Trophoblast cell (in vitro differentiated cells and primary cell): ENCODE measurements around the gene RIT2.

Experiments used
- DNase-seq, 2 donors: peaks; one replicate each; pipeline ENCODE4 v3.0.0-alpha.2; 2016
- H2AFZ ChIP-seq: 2 replicates; pipeline ENCODE4 v1.6.1; 2013; ENCODE audit warnings: low read length, moderate library complexity, mild to moderate bottlenecking; ENCODE audit not compliant: insufficient read depth, poor library complexity
- H2AK5ac ChIP-seq: 2 replicates; pipeline ENCODE4 v1.6.1; 2013; ENCODE audit warnings: mild to moderate bottlenecking, low read length
- H2BK120ac ChIP-seq: 2 replicates; pipeline ENCODE4 v1.6.1; 2013; ENCODE audit warnings: low read length, mild to moderate bottlenecking, moderate library complexity; ENCODE audit not compliant: insufficient read depth, poor library complexity
- H2BK12ac ChIP-seq: 2 replicates; pipeline ENCODE4 v1.6.1; 2013; ENCODE audit warnings: mild to moderate bottlenecking, low read length, moderate library complexity
- H2BK5ac ChIP-seq: 2 replicates; pipeline ENCODE4 v1.6.1; 2013; ENCODE audit warnings: low read length, low read depth, moderate library complexity, mild to moderate bottlenecking; ENCODE audit not compliant: poor library complexity
- H3K14ac ChIP-seq: 2 replicates; pipeline ENCODE4 v1.6.1; 2013; ENCODE audit warnings: mild to moderate bottlenecking, low read length
- H3K18ac ChIP-seq: 2 replicates; pipeline ENCODE4 v1.6.1; 2013; ENCODE audit warnings: mild to moderate bottlenecking, low read length
- H3K23ac ChIP-seq: 2 replicates; pipeline ENCODE4 v1.6.1; 2013; ENCODE audit warnings: low read length
- H3K27ac ChIP-seq: 2 replicates; pipeline ENCODE4 v1.5.1; 2013; ENCODE audit warnings: low read depth, mild to moderate bottlenecking, inconsistent platforms, low read length, moderate library complexity
- H3K27me3 ChIP-seq: 2 replicates; pipeline ENCODE4 v1.6.1; 2013; ENCODE audit warnings: inconsistent platforms, mild to moderate bottlenecking, low read length, moderate library complexity; ENCODE audit not compliant: insufficient read depth
- H3K36me3 ChIP-seq, 2 experiments: 1 replicate in 1 of 2; 2 replicates in 1 of 2; pipeline ENCODE4 v1.6.1; 2013; ENCODE audit warnings: low read length in 2 of 2, mild to moderate bottlenecking in 2 of 2, moderate library complexity in 1 of 2; ENCODE audit not compliant: insufficient read depth in 2 of 2, control insufficient read depth in 1 of 2
- H3K4ac ChIP-seq: 2 replicates; pipeline ENCODE4 v1.6.1; 2013; ENCODE audit warnings: low read depth, mild to moderate bottlenecking, low read length, moderate library complexity
- H3K4me1 ChIP-seq, 2 experiments: 1 replicate in 1 of 2; 2 replicates in 1 of 2; pipeline ENCODE4 v1.6.1; 2013; ENCODE audit warnings: low read length in 2 of 2, mild to moderate bottlenecking in 2 of 2, moderate library complexity in 1 of 2; ENCODE audit not compliant: insufficient read depth in 2 of 2, control insufficient read depth in 1 of 2
- H3K4me2 ChIP-seq: 2 replicates; pipeline ENCODE4 v1.6.1; 2013; ENCODE audit warnings: inconsistent platforms, mild to moderate bottlenecking, low read length, moderate library complexity
- H3K4me3 ChIP-seq: 2 replicates; pipeline ENCODE4 v1.5.1; 2013; ENCODE audit warnings: mild to moderate bottlenecking, low read depth, low read length, inconsistent platforms
- H3K79me1 ChIP-seq: one replicate; pipeline ENCODE4 v1.6.1; 2013; ENCODE audit warnings: low read length
- H3K79me2 ChIP-seq: 2 replicates; pipeline ENCODE4 v1.6.1; 2013; ENCODE audit warnings: low read length, mild to moderate bottlenecking; ENCODE audit not compliant: control insufficient read depth, insufficient read depth, poor library complexity
- H3K9ac ChIP-seq: 2 replicates; pipeline ENCODE4 v1.6.1; 2013; ENCODE audit warnings: mild to moderate bottlenecking, low read length
- H3K9me3 ChIP-seq: 2 replicates; pipeline ENCODE4 v1.6.1; 2013; ENCODE audit warnings: low read depth, mild to moderate bottlenecking, control low read depth, inconsistent platforms, low read length; ENCODE audit not compliant: insufficient read depth
- H4K12ac ChIP-seq: 2 replicates; pipeline ENCODE4 v1.6.1; 2013; ENCODE audit warnings: low read depth, mild to moderate bottlenecking, low read length, moderate library complexity
- H4K8ac ChIP-seq: 2 replicates; pipeline ENCODE4 v1.6.1; 2013; ENCODE audit warnings: low read depth, mild to moderate bottlenecking, low read length, moderate library complexity
- H4K91ac ChIP-seq: one replicate; pipeline ENCODE4 v1.6.1; 2013; ENCODE audit warnings: low read depth, mild to moderate bottlenecking, low read length, moderate library complexity
- WGBS: extraction: QIAGEN DNeasy Blood & Tissue Kit; methylation state at CpG from one replicate; pipeline ENCODE4 v1.1.7; 2013; ENCODE audit warnings: missing lambda C conversion rate; ENCODE audit not compliant: insufficient read length, insufficient coverage; ENCODE audit errors: extremely low coverage; 5-methylcytosine and 5-hydroxymethylcytosine counted together

Gene RIT2

GRCh38 chr18:42864876-42865275 lies 250.6 kb downstream of the RIT2 start:
- no peak overlapping the region for H2AK5ac ChIP-seq
- H3K9ac ChIP-seq = no peak overlapping the region
- no peak overlapping the region for H3K23ac ChIP-seq
- no peaks in the 10 kb centered on the region for H3K79me1 ChIP-seq
- H2BK120ac ChIP-seq = no peak overlapping the region
- H3K4me1 ChIP-seq = no peaks in the 10 kb centered on the region
- no peak overlapping the region for H2BK12ac ChIP-seq
- H3K79me2 ChIP-seq = no peaks in the 10 kb centered on the region
- no peak overlapping the region for H4K12ac ChIP-seq
- no peak overlapping the region for H3K4me2 ChIP-seq
- H2AFZ ChIP-seq = no peak overlapping the region
- H4K91ac ChIP-seq = no peak overlapping the region
- no peak overlapping the region for H3K27ac ChIP-seq
- H3K18ac ChIP-seq = no peak overlapping the region
- no peaks in the 10 kb centered on the region for H3K27me3 ChIP-seq
- no peaks in the 10 kb centered on the region for H3K36me3 ChIP-seq
- no peak overlapping the region for H3K14ac ChIP-seq
- no peak overlapping the region for H3K4ac ChIP-seq
- H2BK5ac ChIP-seq = no peak overlapping the region
- no peak overlapping the region for H3K4me3 ChIP-seq
- H3K9me3 ChIP-seq = no peaks in the 10 kb centered on the region
- H4K8ac ChIP-seq = no peak overlapping the region
- no peak for DNase-seq

DNA sequence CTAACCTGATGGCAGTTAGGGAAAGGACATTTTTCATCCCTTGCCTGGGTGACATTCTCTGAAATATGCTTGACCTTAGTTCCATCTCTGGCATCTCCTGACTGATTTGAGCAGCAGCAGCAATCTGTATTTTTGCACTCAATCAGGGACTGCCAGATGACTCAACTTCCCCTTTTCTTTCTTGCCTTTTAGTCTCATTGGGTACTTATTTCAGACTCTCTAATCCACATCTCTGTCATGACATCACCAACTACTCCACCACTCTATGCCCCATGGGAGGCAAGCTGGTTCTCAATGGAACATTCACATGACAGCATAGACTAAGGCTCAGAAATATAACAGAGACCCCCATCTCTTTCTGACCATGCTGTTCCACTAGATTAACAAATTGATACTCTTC lies 254.2 kb downstream of the RIT2 start:
- Histone ChIP-seq H3K23ac (no peak overlapping the region), H3K79me2 (no peaks in the 10 kb centered on the region), H2BK120ac (no peak overlapping the region), H2BK12ac (no peak overlapping the region), H3K4ac (no peak overlapping the region), H3K18ac (no peak overlapping the region), H4K8ac (no peak overlapping the region), H3K4me2 (no peak overlapping the region), H3K27ac (no peak overlapping the region), H3K4me3 (no peak overlapping the region), H2AFZ (no peak overlapping the region), H3K9me3 (no peaks in the 10 kb centered on the region), H3K9ac (no peak overlapping the region), H4K12ac (no peak overlapping the region), H3K4me1 (no peaks in the 10 kb centered on the region), H3K27me3 (no peaks in the 10 kb centered on the region), H3K14ac (no peak overlapping the region), H3K79me1 (no peaks in the 10 kb centered on the region), H3K36me3 (no peaks in the 10 kb centered on the region), H2BK5ac (no peak overlapping the region), H4K91ac (no peak overlapping the region), H2AK5ac (no peak overlapping the region)
- DNase-seq = no peak

DNA sequence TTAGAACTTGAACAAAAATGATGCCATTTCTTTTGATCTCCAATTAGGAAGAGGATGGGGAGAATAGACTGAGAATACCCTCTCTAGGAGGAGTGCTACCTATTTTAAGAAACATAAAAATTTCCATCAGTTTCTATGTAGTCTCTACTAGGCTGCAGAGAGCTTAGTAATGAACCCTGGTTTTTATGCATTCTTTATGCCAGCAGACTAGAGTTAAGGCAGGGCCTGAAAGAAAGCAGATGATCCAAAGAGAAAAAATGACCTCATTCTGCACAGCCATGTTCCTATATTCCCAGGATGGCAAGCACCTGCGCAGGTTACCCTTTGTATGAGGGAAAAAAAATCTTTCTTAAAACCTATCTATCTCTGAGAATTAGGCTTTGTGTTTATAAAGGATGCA lies 254.9 kb downstream of the RIT2 start:
- WGBS = no CpG with 5 or more reads among the region's 1 CpG

GRCh38 chr18:42860011-42860410 lies 255.5 kb downstream of the RIT2 start:
- no peak overlapping the region for H3K18ac ChIP-seq
- H3K79me1 ChIP-seq = no peaks in the 10 kb centered on the region
- no peak overlapping the region for H2BK120ac ChIP-seq
- H2AK5ac ChIP-seq = no peak overlapping the region
- no peak overlapping the region for H3K4me2 ChIP-seq
- no peak overlapping the region for H2BK5ac ChIP-seq
- no peak overlapping the region for H2BK12ac ChIP-seq
- H4K8ac ChIP-seq = no peak overlapping the region
- H3K27ac ChIP-seq = no peak overlapping the region
- H4K12ac ChIP-seq = no peak overlapping the region
- no peak overlapping the region for H3K23ac ChIP-seq
- H3K27me3 ChIP-seq = no peaks in the 10 kb centered on the region
- no peaks in the 10 kb centered on the region for H3K79me2 ChIP-seq
- H4K91ac ChIP-seq = no peak overlapping the region
- no peak overlapping the region for H3K14ac ChIP-seq
- H3K4me3 ChIP-seq = no peak overlapping the region
- H3K9ac ChIP-seq = no peak overlapping the region
- no peaks in the 10 kb centered on the region for H3K4me1 ChIP-seq
- DNase-seq = no peak
- H3K9me3 ChIP-seq = no peaks in the 10 kb centered on the region
- no peaks in the 10 kb centered on the region for H3K36me3 ChIP-seq
- no peak overlapping the region for H3K4ac ChIP-seq
- no peak overlapping the region for H2AFZ ChIP-seq

More for the DNA sequence above, 254.9 kb downstream of the RIT2 start:
- Histone ChIP-seq H3K79me2 (no peaks in the 10 kb centered on the region), H3K4me1 (no peaks in the 10 kb centered on the region), H3K36me3 (no peaks in the 10 kb centered on the region), H3K9me3 (no peaks in the 10 kb centered on the region), H3K4me3 (no peak overlapping the region), H3K18ac (no peak overlapping the region), H3K9ac (no peak overlapping the region), H2BK5ac (no peak overlapping the region), H3K14ac (no peak overlapping the region), H2AFZ (no peak overlapping the region), H2AK5ac (no peak overlapping the region), H3K79me1 (no peaks in the 10 kb centered on the region), H2BK120ac (no peak overlapping the region), H4K8ac (no peak overlapping the region), H4K12ac (no peak overlapping the region), H3K4me2 (no peak overlapping the region), H3K4ac (no peak overlapping the region), H3K27ac (no peak overlapping the region), H4K91ac (no peak overlapping the region), H3K27me3 (no peaks in the 10 kb centered on the region), H3K23ac (no peak overlapping the region), H2BK12ac (no peak overlapping the region)
- DNase-seq = no peak

GRCh38 chr18:42854558-42854957 lies 260.9 kb downstream of the RIT2 start:
- Histone ChIP-seq H4K12ac (no peak overlapping the region), H3K18ac (no peak overlapping the region), H3K79me1 (no peaks in the 10 kb centered on the region), H3K14ac (no peak overlapping the region), H3K4ac (no peak overlapping the region), H3K27ac (no peak overlapping the region), H2BK12ac (no peak overlapping the region), H2BK120ac (no peak overlapping the region), H3K36me3 (no peaks in the 10 kb centered on the region), H2BK5ac (no peak overlapping the region), H4K91ac (no peak overlapping the region), H3K4me1 (no peaks in the 10 kb centered on the region), H3K79me2 (no peaks in the 10 kb centered on the region), H3K9ac (no peak overlapping the region), H3K4me3 (no peak overlapping the region), H2AK5ac (no peak overlapping the region), H3K23ac (no peak overlapping the region), H2AFZ (no peak overlapping the region), H3K9me3 (no peaks in the 10 kb centered on the region), H4K8ac (no peak overlapping the region), H3K27me3 (no peaks in the 10 kb centered on the region), H3K4me2 (no peak overlapping the region)
- no CpG with 5 or more reads among the region's 2 CpGs for WGBS
- DNase-seq = no peak
